M059J (cell line): Measurements from ENCODE around the gene BGN. TPM values are rescaled to one million over a fixed set of nuclear protein-coding genes. Genes with fewer than 3 reads are reported as not detected.

ENCODE experiments used
- total RNA-seq: library from RNA; depleted of rRNA; stranded (reverse); fragments of >200 nt; shearing (Covaris generic); gene quantifications from 2 replicates; pipeline ENCODE4 v1.2.3, GENCODE V29; 2014; rRNA removed

BGN gene
- total RNA-seq, 1 experiment from 2014 or later, result 53.3 TPM

Other genes with a start within 250 kb of the BGN start
- not detected in 2 replicates for gene PNMA6F, start 173.2 kb upstream of the BGN start, total RNA-seq
- gene ZNF275, start 160.8 kb upstream of the BGN start, total RNA-seq, result 9.3 and 14.0 TPM in 2 replicates
- not detected in 2 replicates for gene PNMA6E, start 93.6 kb upstream of the BGN start, total RNA-seq
- not detected in 2 replicates for gene ZFP92, start 83.5 kb upstream of the BGN start, total RNA-seq
- gene TREX2, start 48.9 kb upstream of the BGN start, total RNA-seq, result 1.6 TPM in 1 of 2 replicates, not detected in the other
- 76.0 and 85.3 TPM in 2 replicates for gene HAUS7, start 24.4 kb upstream of the BGN start, total RNA-seq
- not detected in 2 replicates for gene ATP2B3, start 22.7 kb downstream of the BGN start, total RNA-seq
- gene CCNQ, start 104.2 kb downstream of the BGN start, total RNA-seq, result 45.8 and 52.7 TPM in 2 replicates
- 0.27 and 1.1 TPM in 2 replicates for gene DUSP9, start 152.2 kb downstream of the BGN start, total RNA-seq
- gene PNCK, start 178.8 kb downstream of the BGN start, total RNA-seq, result not detected in 2 replicates
- gene SLC6A8, start 192.9 kb downstream of the BGN start, total RNA-seq, result 13.6 and 24.5 TPM in 2 replicates
- gene BCAP31, start 229.4 kb downstream of the BGN start, total RNA-seq, result 384 and 401 TPM in 2 replicates
- 27.4 and 42.9 TPM in 2 replicates for gene ABCD1, start 229.9 kb downstream of the BGN start, total RNA-seq